Renal cortex interstitium (tissue), 11 donors: ENCODE data around the gene SERPINB13. TPM values are rescaled to one million over a fixed set of nuclear protein-coding genes. Genes with fewer than 3 reads are reported as not detected.
"Not testable (repeated sequence)": the region's sequence is repeated elsewhere in the genome, so short reads cannot be mapped to it uniquely, and the experiment has no call there.

ENCODE experiments used
- DNase-seq, 11 donors: peaks; one replicate each; pipeline ENCODE4 v3.0.0-alpha.2; 2013; ENCODE audit warnings: low read depth in 9 of 11, low spot score in 4 of 11; ENCODE audit errors: extremely low read depth in 1 of 11
- polyA plus RNA-seq, 3 donors: library from polyadenylated mRNA; unstranded; fragments of 120-200 nt; gene quantifications; one replicate each; pipeline ENCODE4 v1.2.1, GENCODE V29; 2013; ENCODE audit not compliant: insufficient read length in 3 of 3

SERPINB13 gene
- polyA plus RNA-seq, 3 donors: not detected

GRCh38 chr18:63637703-63638102, 50.6 kb downstream of the SERPINB13 start:
- DNase-seq: no peak

GRCh38 chr18:63641157-63641680, 54.1 kb downstream of the SERPINB13 start:
- not testable (repeated sequence) for DNase-seq

- not testable (repeated sequence) for DNase-seq
Measured at GRCh38 chr18:63642668-63643356, 55.7 kb downstream of the SERPINB13 start.

- not testable (repeated sequence) for DNase-seq
Measured at GRCh38 chr18:63644142-63644541, 57.0 kb downstream of the SERPINB13 start, which contains the start of gene SERPINB4. SERPINB4 (minus strand) TSS chr18:63644256; CDS start chr18:63643577, 679 bp downstream.

- DNase-seq: not testable (repeated sequence)
Measured at GRCh38 chr18:63644694-63645093, 57.6 kb downstream of the SERPINB13 start.

GRCh38 chr18:63646936-63647335, 59.8 kb downstream of the SERPINB13 start:
- no peak for DNase-seq

GRCh38 chr18:63648241-63648640, 61.1 kb downstream of the SERPINB13 start:
- no peak for DNase-seq

Other genes with a start within 250 kb of the SERPINB13 start
- 10 to 100 TPM; 39.3 to 51.5 (median 42.7) TPM for gene KDSR, start 220.1 kb upstream of the SERPINB13 start, polyA plus RNA-seq
- 10 to 100 TPM; 56.9 to 67.3 (median 58.9) TPM for gene VPS4B, start 164.9 kb upstream of the SERPINB13 start, polyA plus RNA-seq
- gene SERPINB5, start 110.4 kb upstream of the SERPINB13 start, polyA plus RNA-seq: under 1 TPM in 1 of 3 donors, not detected in 2; 0.09 TPM
- gene SERPINB12, start 45.0 kb upstream of the SERPINB13 start, polyA plus RNA-seq: not detected
- not detected for gene SERPINB4, start 56.9 kb downstream of the SERPINB13 start, polyA plus RNA-seq
- gene SERPINB3, start 74.5 kb downstream of the SERPINB13 start, polyA plus RNA-seq: under 1 TPM in 2 of 3 donors, not detected in 1; 0.07 to 0.14 TPM
- gene SERPINB11, start 115.6 kb downstream of the SERPINB13 start, polyA plus RNA-seq: not detected
- gene SERPINB7, start 188.1 kb downstream of the SERPINB13 start, polyA plus RNA-seq: under 1 TPM; 0.50 to 0.98 (median 0.50) TPM